HG03378 (cell line): Measurements from ENCODE around the gene MSRB1.

Experiments
- ATAC-seq: cut with Tn5 transposase; IDR thresholded peaks from one replicate; pipeline ENCODE4 v1.9.1; 2021; ENCODE audit warnings: mild to moderate bottlenecking, moderate library complexity; ENCODE audit not compliant: unreplicated experiment

Gene MSRB1

DNA sequence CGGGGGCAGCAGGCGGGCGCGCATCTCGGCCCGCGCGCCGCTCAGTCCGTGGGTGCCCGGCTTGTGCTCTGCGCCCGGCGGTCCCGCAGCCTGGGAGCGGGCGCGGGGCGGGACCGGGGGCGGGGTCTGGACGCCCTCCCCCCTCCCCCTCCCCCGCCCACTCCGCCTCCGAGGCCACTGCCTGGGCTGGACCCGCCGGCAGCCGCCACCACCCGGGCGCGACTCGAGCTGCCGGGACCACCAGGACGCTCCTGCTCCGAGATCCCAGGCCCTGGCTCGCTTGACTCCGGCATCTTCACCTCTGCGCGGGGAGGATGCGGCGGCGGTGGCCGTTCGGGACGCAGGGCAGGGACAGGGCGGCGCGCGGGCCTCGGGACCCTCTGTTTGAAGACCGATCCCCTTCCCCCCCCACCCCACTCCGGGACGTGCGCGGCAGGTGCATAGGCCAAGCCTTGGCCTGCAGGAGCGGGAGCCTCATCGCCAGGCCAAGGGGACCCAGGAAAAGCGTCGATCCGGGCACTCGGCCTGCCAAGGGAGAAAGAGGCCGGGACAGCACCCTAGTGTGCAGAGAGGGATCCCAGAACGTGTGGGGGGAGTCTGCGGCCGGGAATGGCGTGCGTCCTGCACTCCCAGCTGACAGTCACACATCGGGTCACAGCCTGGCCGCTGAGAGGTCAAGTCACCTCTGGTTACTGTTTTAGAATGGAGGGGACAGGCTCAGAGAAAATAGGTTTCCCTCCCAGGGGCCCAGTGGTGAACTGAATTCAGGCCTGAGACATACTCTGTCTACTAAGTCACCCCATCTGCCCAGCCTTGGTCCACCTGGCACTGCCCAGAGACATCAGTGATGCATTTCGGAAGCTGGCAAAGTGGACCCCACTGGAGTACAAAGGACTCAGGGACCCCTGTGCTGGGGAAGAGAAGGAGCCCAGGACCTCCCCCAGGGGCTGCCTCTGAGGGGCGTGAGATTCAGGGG is 24.4 kb downstream of the MSRB1 start, which contains the start of gene HS3ST6:
HS3ST6 (minus strand) TSS at position 65 of the 976 bp plus-strand sequence. CDS start 92 bp downstream, outside the sequence.
- ATAC-seq = no peak

DNA sequence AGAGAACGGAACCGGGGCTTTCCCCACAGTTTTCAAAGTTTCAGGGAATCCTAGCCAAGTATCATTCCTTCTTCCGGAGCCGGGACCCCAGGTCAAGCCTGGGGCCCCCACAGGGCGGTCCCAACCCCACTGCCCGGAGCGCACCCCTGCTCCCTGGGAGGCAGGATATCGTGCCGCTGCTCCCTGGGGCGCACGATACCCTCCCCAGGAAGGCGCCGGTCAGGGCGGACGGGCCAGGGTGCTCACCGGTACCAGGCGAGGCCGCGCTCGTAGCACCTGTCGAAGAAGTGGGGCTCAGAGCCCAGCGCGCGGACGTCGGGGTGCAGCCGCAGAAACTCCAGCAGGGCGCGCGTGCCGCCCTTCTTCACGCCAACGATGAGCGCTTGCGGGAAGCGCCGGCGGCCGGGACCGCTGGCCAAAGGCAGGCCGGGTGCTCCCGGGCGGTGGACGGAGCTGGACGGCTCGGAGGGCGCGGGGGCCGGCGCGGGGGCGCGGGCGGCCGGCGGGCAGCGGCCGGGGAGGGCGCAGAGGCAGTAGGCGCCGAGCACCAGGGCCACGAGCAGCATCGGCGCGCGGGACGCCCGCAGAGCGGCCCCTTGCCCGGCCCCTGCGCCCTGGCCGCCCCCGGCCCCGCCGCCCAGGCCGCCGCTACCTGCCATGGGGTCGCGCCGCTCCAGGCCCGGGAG is 25.2 kb downstream of the MSRB1 start:
- ATAC-seq = no peak

DNA sequence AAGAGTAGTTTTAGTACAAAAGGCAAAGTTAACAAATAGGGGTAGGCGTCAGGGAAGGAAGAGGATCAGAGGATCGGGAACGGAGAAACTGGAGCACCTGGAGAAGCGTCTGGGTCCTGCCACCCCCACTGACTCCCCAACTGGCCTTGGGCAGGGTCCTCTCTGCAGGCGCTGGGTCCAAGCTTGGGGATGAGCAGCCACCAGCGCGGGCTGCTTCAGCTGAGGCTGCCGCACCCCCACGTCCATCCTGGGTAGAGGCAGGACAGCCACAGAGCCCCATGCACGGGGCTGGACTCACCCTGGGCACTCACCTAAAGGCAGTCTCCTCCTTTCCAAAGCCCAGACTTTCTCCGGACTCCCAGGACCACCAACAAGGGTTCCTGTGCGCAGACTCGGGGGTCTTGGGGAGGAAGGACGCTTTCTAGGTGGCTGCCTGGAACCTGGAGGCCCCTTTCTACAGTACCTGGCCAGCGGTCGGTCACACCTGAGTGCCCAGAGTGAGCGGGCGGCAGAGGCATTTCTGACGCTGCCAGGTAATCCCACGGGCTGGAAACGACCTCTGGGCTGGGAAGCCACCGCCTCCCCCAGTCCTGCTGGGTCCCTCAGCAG is 25.8 kb downstream of the MSRB1 start:
- no peak for ATAC-seq

DNA sequence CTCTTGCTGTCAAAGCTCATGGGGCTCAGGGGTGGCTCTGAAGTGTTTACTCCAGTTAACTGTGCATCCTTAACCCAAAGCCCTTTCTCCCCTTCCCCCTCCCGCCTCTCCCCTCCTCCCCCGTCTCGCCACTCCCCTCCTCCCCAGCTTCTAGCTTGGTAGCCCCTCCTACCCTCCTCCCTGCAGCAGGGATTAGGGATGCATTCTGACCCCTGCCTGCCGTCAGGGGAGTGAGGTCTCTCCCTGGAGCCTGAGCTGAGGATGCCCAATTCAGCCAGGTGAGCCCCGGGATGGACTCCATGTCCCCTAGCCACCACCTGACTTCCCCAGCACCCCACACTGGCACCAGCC is 26.4 kb downstream of the MSRB1 start:
- no peak for ATAC-seq

DNA sequence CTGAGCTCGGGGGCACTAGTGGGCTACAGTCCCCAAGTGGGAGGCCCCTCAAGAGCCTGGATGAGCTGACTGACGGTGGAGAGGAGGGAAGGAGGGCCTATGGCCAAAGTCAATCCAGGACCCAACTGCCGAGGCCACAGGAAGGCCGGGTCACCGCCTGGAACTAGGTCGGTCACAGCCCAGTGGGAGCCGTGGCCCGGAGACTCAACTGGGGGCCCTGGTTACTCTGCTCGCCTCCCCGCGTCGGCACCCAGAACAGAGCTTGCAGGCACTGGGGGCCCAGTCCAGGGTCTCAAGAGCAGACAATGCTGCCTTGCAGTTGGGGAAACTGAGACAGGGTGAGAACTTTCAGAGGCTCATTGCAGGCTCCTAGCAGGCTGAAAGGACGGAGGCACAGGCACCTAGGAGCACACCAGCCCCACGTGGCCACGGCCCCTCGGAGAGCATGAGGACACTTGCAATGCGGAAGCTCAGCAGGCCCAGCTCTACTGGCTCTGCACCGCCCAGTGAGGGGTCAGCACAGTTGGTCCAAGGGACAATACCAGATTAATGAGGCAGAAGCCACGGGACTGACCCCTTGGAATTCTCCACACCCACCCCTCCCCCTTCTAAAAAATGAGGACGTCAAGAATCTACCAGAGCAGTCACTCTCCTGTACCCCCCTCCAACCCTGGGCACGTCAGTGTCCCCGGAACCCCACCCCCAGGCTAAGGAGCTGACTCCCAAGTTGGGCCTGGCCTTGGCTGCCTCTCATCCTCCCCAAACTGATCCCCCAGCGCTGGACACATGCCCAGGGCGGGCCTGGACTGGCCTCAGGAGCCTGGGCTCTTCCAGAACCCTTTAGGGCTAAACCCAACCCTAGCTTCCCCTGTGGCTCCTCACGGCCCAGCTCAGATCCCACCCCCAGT is 27.0 kb downstream of the MSRB1 start:
- no peak for ATAC-seq

DNA sequence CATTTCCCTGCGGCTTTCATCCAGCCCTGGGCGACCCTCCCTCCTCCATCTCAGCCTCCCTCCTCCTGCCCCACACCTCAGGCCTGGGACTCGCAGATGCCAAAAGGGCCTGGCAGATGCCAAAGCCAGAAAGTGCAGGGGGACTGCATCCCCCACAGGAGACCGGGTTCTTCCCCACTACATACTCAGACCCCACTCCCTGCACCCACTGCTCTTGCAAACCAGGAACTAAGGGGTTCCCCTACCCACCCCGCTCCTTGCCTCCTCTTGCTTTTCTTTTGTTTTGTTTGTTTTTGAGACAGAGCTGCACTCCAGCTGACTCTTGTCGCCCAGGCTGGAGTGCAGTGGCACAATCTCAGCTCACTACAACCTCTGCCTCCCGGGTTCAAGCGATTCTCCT is 28.0 kb downstream of the MSRB1 start:
- no peak for ATAC-seq

DNA sequence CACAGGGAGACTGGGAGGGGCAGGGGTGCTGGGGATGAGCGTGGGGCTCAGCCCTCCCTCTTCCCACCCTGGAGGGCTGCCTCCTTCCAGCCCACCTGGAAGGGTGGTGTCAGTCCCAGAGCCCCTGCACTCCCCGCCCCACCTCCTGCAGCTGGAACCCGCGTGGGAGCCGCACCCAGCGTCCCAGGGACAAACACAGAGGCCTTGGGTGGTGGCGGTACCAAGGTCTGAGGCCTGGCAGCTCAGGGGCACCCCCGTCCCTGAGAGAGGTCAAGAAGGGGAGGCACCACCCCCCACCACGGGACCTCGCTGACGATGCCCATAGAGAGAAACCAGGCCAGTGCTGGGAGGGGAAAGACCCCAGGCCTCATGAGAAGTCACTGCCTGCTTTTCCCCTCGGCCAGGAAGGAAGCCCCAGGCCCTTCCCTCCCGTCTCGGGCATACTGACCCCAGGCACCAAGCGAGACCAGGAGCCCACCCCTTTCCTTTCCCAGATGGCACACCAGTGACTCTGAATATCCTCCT is 28.9 kb downstream of the MSRB1 start:
- ATAC-seq = no peak

DNA sequence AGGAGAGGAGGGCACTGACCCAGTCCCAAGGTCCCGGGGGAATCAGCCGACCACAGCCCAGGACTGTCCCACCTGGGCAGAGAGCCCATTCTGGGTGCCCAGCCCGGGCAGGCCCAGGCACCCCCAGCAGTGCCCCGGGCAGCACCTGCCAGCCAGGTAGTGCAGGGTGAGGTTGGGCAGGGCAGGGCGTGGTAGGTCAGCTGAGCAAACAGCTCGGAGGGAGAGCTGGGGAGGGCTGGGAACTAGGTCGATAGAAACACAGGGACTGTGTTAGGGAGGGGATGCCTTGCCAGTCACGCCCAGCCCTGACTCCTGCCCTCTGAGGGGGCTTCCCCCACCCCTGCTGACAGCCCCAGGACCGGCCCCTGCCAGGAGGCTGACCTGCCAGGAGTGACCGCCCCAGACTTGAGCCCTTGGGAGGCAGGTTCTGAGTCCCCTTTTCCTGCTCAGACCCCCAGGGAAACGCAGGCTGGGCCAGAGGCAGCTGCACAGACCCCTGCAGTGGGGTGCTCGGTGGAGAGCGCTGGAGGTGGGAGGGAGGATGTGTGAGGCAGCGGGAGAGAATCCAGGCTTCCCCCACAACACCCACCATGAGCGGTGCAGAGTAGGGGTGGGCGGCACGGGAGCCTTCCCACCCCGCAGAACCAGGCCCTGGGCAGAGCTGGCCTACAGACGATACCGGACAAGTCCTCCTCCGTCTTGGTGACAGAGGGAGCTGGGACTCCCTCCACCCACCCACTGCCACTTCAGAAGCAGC is 29.5 kb downstream of the MSRB1 start:
- no peak for ATAC-seq

DNA sequence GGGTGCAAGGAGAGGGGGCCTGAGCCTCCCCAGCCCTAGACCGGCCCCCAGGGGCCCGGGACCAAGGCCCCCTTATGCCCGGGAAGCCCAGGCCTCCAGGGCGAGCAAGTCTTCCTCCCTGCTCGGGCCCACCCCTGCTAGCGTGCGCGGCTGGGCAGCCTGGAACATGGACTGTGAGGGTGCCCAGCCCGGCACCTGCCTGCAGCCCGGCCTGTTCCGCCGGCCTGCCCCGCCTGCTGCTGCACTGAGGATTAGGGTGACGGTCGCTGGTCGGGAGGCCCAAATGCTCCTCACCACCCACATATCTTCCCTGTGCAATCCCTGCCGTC is 30.8 kb downstream of the MSRB1 start:
- ATAC-seq = no peak

DNA sequence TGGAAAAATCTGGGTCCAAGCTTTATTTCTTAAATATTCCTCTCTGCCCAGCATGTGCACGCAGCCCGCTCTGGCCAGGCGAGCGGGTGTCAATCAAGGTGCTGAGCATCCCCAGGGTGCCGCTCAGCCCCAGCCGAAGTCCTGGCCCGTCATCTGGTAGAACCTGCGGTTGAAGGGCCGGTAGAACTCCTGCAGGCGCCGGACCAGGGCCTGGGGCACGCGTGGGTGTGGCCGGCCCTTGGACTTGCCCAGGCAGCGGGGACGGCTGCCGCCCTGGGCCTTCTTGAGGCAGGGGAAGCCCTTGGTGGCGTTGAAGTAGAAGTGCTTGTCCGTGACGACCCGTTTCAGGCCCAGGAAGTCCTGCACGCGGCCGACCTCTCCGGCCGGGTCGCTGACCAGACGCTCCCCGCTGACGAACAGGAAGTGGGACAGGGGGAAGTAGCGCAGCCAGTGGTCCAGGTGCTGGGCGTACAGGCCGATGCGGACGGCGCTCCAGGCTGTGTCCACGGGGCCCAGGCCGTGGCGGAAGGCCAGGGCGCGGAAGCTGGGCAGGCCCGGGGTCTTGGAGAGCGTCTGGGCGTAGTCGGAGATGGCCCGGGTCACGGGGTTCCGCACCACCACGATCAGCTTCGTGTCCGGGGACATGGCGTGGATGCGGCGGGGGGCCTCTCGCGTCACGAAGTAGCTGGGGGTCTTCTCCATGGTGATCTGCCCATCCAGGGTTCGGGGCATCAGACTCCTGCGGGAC is 31.4 kb downstream of the MSRB1 start:
- ATAC-seq = no peak

DNA sequence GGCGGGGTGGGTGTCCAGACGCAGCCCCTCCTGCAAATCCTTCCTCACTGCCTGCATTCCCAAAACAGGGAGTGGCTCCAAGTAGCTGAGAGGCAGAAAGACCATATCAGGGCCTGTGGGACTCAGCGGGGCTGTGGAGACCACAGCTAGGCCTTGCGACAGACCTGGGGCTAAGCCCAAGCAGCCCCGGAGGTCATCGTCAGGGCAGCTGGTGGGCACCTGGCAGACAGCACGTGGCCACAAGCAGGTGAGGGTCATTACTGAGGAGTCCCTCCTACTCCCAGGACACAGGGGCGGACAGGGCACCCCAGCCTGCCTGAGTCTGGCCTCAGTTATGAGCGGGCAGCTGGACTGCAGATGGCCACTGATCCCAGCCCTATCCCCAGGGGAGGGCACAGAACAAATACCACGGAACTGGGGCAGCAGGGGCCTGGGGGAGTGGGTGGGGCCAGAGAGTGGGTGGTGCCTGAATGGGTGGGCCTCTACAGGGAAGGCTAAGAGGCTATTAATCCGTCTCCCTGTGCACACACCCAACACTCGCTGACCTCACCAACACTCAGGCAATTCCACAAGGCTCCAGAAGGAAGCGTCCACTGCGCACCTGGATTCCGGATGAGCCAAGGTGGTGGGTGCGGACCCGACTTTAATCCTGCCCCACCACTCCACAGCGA is 33.3 kb downstream of the MSRB1 start:
- no peak for ATAC-seq

DNA sequence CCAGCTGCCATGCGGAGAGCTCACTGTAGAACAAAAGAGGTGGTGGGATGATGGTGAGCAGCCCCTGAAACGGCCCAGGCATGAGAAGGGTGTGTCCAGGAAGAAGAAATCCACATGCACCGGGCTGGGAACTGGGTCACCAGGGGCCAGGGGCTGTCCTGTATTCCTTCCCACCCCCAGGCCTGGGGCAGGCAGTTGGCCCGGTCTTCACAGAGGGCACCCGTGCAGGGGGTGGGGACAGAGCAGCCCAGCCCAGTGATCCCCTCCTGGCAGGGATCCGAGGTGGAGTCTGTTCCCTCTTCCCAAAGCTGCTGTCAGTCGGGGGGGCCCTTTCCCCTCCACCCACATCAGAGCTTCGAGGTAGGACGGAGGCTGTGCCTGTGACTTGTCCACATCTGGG is 34.0 kb downstream of the MSRB1 start:
- no peak for ATAC-seq

DNA sequence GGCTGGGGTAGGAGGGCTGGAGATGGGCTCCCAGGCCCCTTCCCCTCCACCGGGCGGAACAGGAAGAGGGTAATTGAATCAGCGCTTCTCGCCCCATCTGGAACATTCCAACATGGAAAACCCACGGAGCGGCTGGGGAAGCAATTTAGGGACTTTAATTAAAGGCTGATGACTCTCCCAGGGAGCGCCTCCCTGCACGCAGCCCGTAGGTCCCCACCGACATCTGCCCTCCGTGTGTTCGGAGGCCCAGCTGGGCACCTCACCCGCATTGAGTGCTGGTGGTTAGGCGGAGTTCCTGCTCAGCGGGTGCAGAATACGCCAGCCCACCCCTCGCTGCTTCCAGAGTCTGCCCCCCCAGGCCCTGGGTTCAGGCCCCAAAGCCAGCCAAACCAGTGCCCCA is 34.8 kb downstream of the MSRB1 start:
- ATAC-seq = no peak

DNA sequence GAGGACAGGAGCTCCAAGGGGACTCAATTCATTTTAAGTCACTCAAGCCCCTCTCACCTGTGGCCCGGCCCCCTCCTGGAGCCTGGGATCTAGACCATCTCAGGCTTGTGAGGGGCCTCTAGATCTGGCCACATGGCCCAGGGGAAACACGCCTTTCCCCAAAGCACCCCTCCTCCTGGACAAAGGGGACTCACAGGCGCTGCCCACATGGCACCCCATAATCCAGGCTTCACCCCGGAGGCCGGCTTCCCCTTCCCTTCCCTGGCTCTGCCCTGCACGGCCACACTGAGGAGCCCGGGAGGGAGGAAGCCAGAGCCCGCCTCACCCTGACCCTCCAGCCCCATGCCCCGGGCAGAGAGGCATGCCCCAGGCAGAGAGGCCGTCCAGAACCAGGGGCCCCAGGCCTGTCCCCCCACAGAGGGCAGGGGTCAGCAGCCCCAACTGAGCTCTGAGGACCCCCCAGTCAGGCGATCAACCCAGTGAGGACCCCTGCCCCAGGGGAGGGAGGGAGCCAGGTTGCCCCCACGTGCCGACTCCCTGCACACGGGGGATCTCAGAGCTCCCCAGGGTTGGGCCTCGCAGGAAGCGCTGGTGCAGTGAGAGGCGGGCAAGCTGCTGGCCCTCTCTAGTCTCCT is 35.7 kb downstream of the MSRB1 start:
- ATAC-seq = no peak

DNA sequence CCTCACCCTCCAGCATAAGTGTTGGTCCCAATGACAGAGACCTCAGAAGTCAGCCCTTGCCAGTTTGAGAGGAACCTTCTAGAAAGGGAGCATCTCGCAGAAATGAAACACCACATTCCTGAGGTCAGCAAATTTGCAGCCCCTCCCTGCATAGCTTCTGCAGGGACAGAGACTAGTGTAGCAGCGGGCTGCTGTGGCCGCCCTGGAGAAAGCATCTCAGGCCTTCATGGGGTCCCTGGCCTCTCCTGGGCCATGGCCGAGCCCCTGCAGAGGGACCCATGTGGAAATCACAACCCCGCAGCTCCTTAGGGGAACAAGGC is 36.2 kb downstream of the MSRB1 start:
- no peak for ATAC-seq

DNA sequence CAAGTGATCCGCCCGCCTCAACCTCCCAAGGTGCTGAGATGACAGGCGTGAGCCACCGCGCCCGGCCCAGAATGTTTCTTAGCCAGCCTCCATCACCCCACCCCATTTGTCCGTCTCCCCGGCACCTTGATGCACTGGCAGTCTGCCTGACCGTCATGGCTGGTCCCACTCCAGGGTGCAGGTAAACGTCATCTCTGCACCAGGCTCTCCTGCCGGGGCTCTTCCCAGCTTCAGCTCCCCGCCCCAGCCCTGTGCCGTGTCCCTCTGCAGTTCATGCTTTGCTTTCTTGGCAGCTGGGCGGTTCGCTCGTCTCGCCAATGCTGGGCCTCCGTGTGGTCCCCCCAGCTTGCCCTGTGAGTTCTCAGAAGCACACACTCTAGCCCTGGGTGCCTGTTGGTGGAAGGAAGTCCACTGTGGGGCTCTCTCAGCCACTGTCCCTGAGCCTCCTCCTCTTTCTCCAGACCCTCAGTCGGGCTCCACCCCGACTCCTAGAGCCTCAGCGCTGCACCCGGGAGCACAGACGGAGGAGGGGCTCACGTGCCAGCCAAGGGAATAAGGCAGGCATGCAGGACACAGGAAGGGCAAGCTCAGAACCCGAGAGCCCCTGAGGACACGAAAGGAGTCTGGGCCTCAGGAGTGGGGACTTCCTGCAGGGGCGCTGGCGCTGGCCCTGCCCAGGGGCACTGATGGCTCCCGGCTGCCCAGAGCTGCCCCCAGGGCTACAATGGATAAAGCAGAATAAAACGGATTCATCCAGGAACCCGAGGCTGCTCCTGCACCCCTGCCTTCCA is 36.7 kb downstream of the MSRB1 start:
- ATAC-seq = no peak
